ENCODE data around the gene STX8.

GRCh38 chr17:9291912-9292560 lies 283.6 kb downstream of the STX8 start:
- TF ChIP-seq SP1 (CRISPR knock-in tag; IDR thresholded peaks at IDR 0.05) = no peak
- no peak for TF ChIP-seq TFE3 (CRISPR knock-in tag; IDR thresholded peaks at IDR 0.05)
- TF ChIP-seq THRA (IDR thresholded peaks at IDR 0.05) = no peak
- no peak for TF ChIP-seq ATF4 (CRISPR knock-in tag; IDR thresholded peaks at IDR 0.05)
- no peak for TF ChIP-seq SPI1 (IDR thresholded peaks at IDR 0.05; ENCODE audit: borderline replicate concordance, low read depth, low read length)
- TF ChIP-seq ZNF398 (CRISPR knock-in tag; IDR thresholded peaks at IDR 0.05) = no peak
- TF ChIP-seq ELF1 (tag; IDR thresholded peaks at IDR 0.05) = no peak
- no peak for TF ChIP-seq NFYB (IDR thresholded peaks at IDR 0.05; ENCODE audit: extremely low read depth, insufficient read length)
- no peak for TF ChIP-seq SREBF2 (CRISPR knock-in tag; IDR thresholded peaks at IDR 0.05)
- no peak for TF ChIP-seq NR2F6 (CRISPR knock-in tag; IDR thresholded peaks at IDR 0.05)
- TF ChIP-seq ZNF175 (CRISPR knock-in tag; IDR thresholded peaks at IDR 0.05; ENCODE audit: low read depth) = no peak
